Retina (tissue), 1 donor: ENCODE results near the gene ZIC2.

Source experiments
- DNase-seq: peaks from one replicate; pipeline ENCODE4 v3.0.0-alpha.2; 2016

ZIC2 gene

GRCh38 chr13:99987154-99988019 lies 5.8 kb downstream of the ZIC2 start:
- DNase-seq: peak; percentile 90

GRCh38 chr13:99988529-99989275 lies 7.1 kb downstream of the ZIC2 start:
- DNase-seq: peak; percentile 87

- DNase-seq: peak; percentile 86
These were observed 7.9 kb downstream of the ZIC2 start for GRCh38 chr13:99989276-99990125.

GRCh38 chr13:99990126-99990977 lies 8.8 kb downstream of the ZIC2 start:
- DNase-seq: peak; percentile 85

- peak; percentile 74 for DNase-seq
These were observed 9.6 kb downstream of the ZIC2 start for GRCh38 chr13:99991013-99991827.

GRCh38 chr13:99991828-99992775 lies 10.5 kb downstream of the ZIC2 start:
- DNase-seq: peak; percentile 77

GRCh38 chr13:99992949-99993351 lies 11.4 kb downstream of the ZIC2 start:
- peak; percentile 43 for DNase-seq

GRCh38 chr13:99993660-99994637 lies 12.4 kb downstream of the ZIC2 start:
- DNase-seq: peak; percentile 71

GRCh38 chr13:99994638-99995020 lies 13.0 kb downstream of the ZIC2 start:
- no peak for DNase-seq

- DNase-seq: no peak
These were observed 13.6 kb downstream of the ZIC2 start for GRCh38 chr13:99995104-99995588.

GRCh38 chr13:99995589-99996380 lies 14.2 kb downstream of the ZIC2 start:
- DNase-seq: peak; percentile 91

- DNase-seq: peak; percentile 65
These were observed 14.9 kb downstream of the ZIC2 start for GRCh38 chr13:99996381-99996973.

- DNase-seq: no peak
These were observed 16.2 kb downstream of the ZIC2 start for GRCh38 chr13:99997702-99998214.

- DNase-seq: peak; percentile 28
These were observed 16.7 kb downstream of the ZIC2 start for GRCh38 chr13:99998261-99998660.

- DNase-seq: no peak
These were observed 33.0 kb downstream of the ZIC2 start for GRCh38 chr13:100014621-100015020.

- DNase-seq: no peak
These were observed 38.3 kb downstream of the ZIC2 start for GRCh38 chr13:100019780-100020356.

GRCh38 chr13:100022798-100023197 lies 41.2 kb downstream of the ZIC2 start:
- DNase-seq: no peak
